ENCODE data around the gene PLAAT3. TPM values are rescaled to one million over a fixed set of nuclear protein-coding genes. Genes with fewer than 3 reads are reported as not detected.

Gene PLAAT3
- total RNA-seq, 4 donors from 2014 or later = 45.9 to 69.1 (median 53.2) TPM

GRCh38 chr11:63616953-63617352, 2.7 kb upstream of the PLAAT3 start:
- H3K4me1 ChIP-seq = peaks cover 0 to 15% (median 0%) of the 10 kb centered on the region in 3 donors
- H3K9me3 ChIP-seq = no peaks in the 10 kb centered on the region
- H3K36me3 ChIP-seq = no peaks in the 10 kb centered on the region
- no peak for ATAC-seq
- WGBS, 2 donors (ENCODE audit: low coverage in 1 of 2) = 53 to 83% methylated on average over 1 of the region's 3 CpGs
- TF ChIP-seq CTCF (IDR thresholded peaks at IDR 0.05) (no peak), POLR2AphosphoS5 (IDR thresholded peaks at IDR 0.05) (no peak), POLR2A (IDR thresholded peaks at IDR 0.05) (no peak), EP300 (IDR thresholded peaks at IDR 0.05) (no peak)
- H3K27me3 ChIP-seq = no peaks in the 10 kb centered on the region
- no peak overlapping the region for H3K4me3 ChIP-seq
- no peak overlapping the region for H3K27ac ChIP-seq

- H3K36me3 ChIP-seq = no peaks in the 10 kb centered on the region
- peaks cover 0 to 48% (median 20%) of the 10 kb centered on the region in 3 donors for H3K4me1 ChIP-seq
- TF ChIP-seq POLR2AphosphoS5 (IDR thresholded peaks at IDR 0.05) (peak; percentile 30), POLR2A (IDR thresholded peaks at IDR 0.05) (no peak)
- ATAC-seq = peak; percentile 53
- peak overlapping the region; percentile 20 to 92 (median 88) for H3K27ac ChIP-seq
- WGBS, 2 donors (ENCODE audit: low coverage in 1 of 2) = 0 to 7% methylated on average over 5 of the region's 45 CpGs
- H3K4me3 ChIP-seq = peak overlapping the region; percentile 41 to 63
- no peaks in the 10 kb centered on the region for H3K27me3 ChIP-seq
- H3K9me3 ChIP-seq = no peaks in the 10 kb centered on the region
These were observed 607 bp downstream of the PLAAT3 start for GRCh38 chr11:63613517-63614135.

GRCh38 chr11:63612181-63612580, 2.1 kb downstream of the PLAAT3 start:
- TF ChIP-seq POLR2AphosphoS5 (IDR thresholded peaks at IDR 0.05) (no peak), EP300 (IDR thresholded peaks at IDR 0.05) (no peak), CTCF (IDR thresholded peaks at IDR 0.05) (no peak), POLR2A (IDR thresholded peaks at IDR 0.05) (no peak)
- no peak overlapping the region for H3K4me3 ChIP-seq
- ATAC-seq = no peak
- no peaks in the 10 kb centered on the region for H3K9me3 ChIP-seq
- peaks cover 0 to 56% (median 20%) of the 10 kb centered on the region in 3 donors for H3K4me1 ChIP-seq
- no peaks in the 10 kb centered on the region for H3K36me3 ChIP-seq
- no peaks in the 10 kb centered on the region for H3K27me3 ChIP-seq
- peak overlapping the region in 2 of 4 donors; percentile 86 to 92 for H3K27ac ChIP-seq

GRCh38 chr11:63611395-63611747, 2.9 kb downstream of the PLAAT3 start:
- no peak for ATAC-seq
- H3K4me3 ChIP-seq = no peak overlapping the region

More at GRCh38 chr11:63611395-63611747, 2.9 kb downstream of the PLAAT3 start:
- Histone ChIP-seq H3K9me3 (no peaks in the 10 kb centered on the region), H3K36me3 (no peaks in the 10 kb centered on the region), H3K4me1 (peaks cover 0 to 56% (median 20%) of the 10 kb centered on the region in 3 donors), H3K27me3 (no peaks in the 10 kb centered on the region), H3K27ac (peak overlapping the region in 2 of 4 donors; percentile 86 to 92)
- no peak for TF ChIP-seq EP300 (IDR thresholded peaks at IDR 0.05)
- no peak for TF ChIP-seq POLR2A (IDR thresholded peaks at IDR 0.05)
- no peak for TF ChIP-seq CTCF (IDR thresholded peaks at IDR 0.05)
- no peak for TF ChIP-seq POLR2AphosphoS5 (IDR thresholded peaks at IDR 0.05)
- WGBS, 2 donors (ENCODE audit: low coverage in 1 of 2) = 58 to 80% methylated on average over 1 of the region's 1 CpG
